HepG2 (cell line): ENCODE data around the gene SYTL1. TPM values are rescaled to one million over a fixed set of nuclear protein-coding genes. Genes with fewer than 3 reads are reported as not detected.

ENCODE experiments used
- AKAP8 ChIP-seq: sonication (generic); formaldehyde crosslinking; IDR thresholded peaks from 2 replicates; pipeline ENCODE4 v1.5.1; 2020; ENCODE audit warnings: mild to moderate bottlenecking, missing genetic modification reagents
- ELF1 ChIP-seq: sonication (generic); formaldehyde crosslinking; IDR thresholded peaks from 2 replicates; pipeline ENCODE4 v1.4.0; 2020; ENCODE audit warnings: missing genetic modification reagents
- FOXA3 ChIP-seq: IDR thresholded peaks from 2 replicates; pipeline ENCODE4 v1.6.1; 2016; ENCODE audit warnings: missing genetic modification reagents, missing compliant biosample characterization
- GLMP ChIP-seq: sonication (generic); formaldehyde crosslinking; IDR thresholded peaks from 2 replicates; pipeline ENCODE4 v1.9.0; 2021; ENCODE audit warnings: missing genetic modification reagents, mild to moderate bottlenecking, borderline replicate concordance
- KIAA2018 ChIP-seq: sonication (generic); formaldehyde crosslinking; IDR thresholded peaks from 2 replicates; pipeline ENCODE4 v1.5.0; 2020; ENCODE audit warnings: mild to moderate bottlenecking, missing genetic modification reagents, borderline replicate concordance
- PRMT3 ChIP-seq: sonication (generic); formaldehyde crosslinking; IDR thresholded peaks from 2 replicates; pipeline ENCODE4 v1.8.1; 2022; ENCODE audit warnings: low read depth, mild to moderate bottlenecking, moderate library complexity, missing genetic modification reagents, borderline replicate concordance
- SP2 ChIP-seq: sonication (generic); formaldehyde crosslinking; IDR thresholded peaks from 2 replicates; pipeline ENCODE4 v1.5.1; 2020; ENCODE audit warnings: mild to moderate bottlenecking, missing genetic modification reagents
- SRY ChIP-seq: sonication (generic); formaldehyde crosslinking; IDR thresholded peaks from 2 replicates; pipeline ENCODE4 v1.8.0; 2022; ENCODE audit warnings: mild to moderate bottlenecking, missing genetic modification reagents
- ZNF263 ChIP-seq: sonication (generic); formaldehyde crosslinking; IDR thresholded peaks from 2 replicates; pipeline ENCODE4 v1.4.0; 2020; ENCODE audit warnings: missing genetic modification reagents
- ZNF646 ChIP-seq: sonication (generic); formaldehyde crosslinking; IDR thresholded peaks from 2 replicates; pipeline ENCODE4 v1.9.0; 2021; ENCODE audit warnings: mild to moderate bottlenecking, missing genetic modification reagents
- polyA plus RNA-seq, 8 experiments: library from polyadenylated mRNA; depleted of rRNA in 3 of 8; stranded (reverse) in 7 of 8; unstranded in 1 of 8; fragments of >200 nt; fragmentation: Illumina TruSeq in 4 of 8; extraction: Trizol in 4 of 8; gene quantifications; 2 replicates each; pipeline versions ENCODE4 v1.2.1 to v1.2.3, GENCODE V29; 2011 to 2016; ENCODE audit warnings: low read depth in 4 of 8, missing spikeins in 1 of 8, mixed read lengths in 1 of 8; ENCODE audit not compliant: insufficient read depth in 1 of 8
- total RNA-seq, 5 experiments: library from RNA; depleted of rRNA; stranded (reverse); fragments of >200 nt; fragmentation: Illumina TruSeq; extraction: Trizol; gene quantifications; 2 replicates each; pipeline ENCODE4 v1.2.3, GENCODE V29; 2016; ENCODE audit warnings: low read depth in 1 of 5
- TF ChIP-seq, protein P1 (sequence below), 2 experiments: fragments of 450-650 bp in 1 of 2; sonication (generic) in 1 of 2; formaldehyde crosslinking; IDR thresholded peaks; 2 replicates each; pipeline versions ENCODE4 v1.5.0 to v1.8.0; 2020 to 2022; ENCODE audit warnings: mild to moderate bottlenecking in 1 of 2, missing genetic modification reagents in 1 of 2

SYTL1 gene
- total and polyA plus RNA-seq, 2 of the 13 experiments (the other 11 are each of a cell fraction or from before 2014, with no cell fraction given): 11.1 to 17.8 TPM

DNA sequence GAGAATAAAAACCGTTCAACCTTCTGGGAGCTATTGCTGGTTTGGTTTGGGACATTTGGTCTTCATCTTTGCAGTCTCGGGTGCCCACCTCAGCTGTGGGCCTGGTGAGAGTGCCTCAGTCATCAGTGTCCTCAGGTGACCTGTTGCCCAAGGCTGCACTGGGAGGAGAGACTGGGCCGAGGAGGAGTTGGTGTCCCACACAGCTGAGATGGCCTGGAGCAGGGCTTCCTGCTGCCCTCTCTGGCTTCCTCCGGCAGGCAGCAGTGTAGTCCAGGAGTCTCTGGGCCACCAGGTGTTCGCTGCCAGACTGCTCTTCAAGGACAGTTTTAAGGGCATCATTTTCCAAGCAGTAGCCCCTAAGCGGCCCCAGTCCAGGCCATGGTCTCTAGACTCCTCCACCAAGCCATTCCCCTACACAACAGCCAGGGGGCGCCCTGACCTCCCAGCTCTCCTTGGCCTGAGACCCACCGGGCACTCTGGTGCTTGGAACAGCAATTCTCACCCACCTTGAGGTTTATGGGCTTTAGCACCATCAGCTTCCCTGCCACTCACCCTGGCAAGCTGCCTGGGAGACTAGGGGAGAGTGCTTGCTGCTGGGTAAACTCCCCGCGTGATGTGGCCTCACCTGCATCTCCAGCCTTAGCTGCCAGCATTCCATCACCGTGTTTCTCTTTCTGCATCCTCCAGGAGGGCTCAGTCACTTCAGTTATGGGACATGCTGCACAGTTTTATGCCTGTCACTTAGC is 9.1 kb upstream of the SYTL1 start (continued):
- TF ChIP-seq ZNF646 (CRISPR knock-in tag) (no peak), SP2 (CRISPR knock-in tag) (no peak), ELF1 (CRISPR knock-in tag) (no peak), ZNF263 (CRISPR knock-in tag) (no peak), PRMT3 (CRISPR knock-in tag) (no peak), SRY (CRISPR knock-in tag) (0 out of 2 replicates have a peak, but pooled peaks have one; percentile 39), GLMP (CRISPR knock-in tag) (no peak), AKAP8 (no peak), FOXA3 (no peak), KIAA2018 (CRISPR knock-in tag) (no peak)
- TF ChIP-seq, protein P1, sequence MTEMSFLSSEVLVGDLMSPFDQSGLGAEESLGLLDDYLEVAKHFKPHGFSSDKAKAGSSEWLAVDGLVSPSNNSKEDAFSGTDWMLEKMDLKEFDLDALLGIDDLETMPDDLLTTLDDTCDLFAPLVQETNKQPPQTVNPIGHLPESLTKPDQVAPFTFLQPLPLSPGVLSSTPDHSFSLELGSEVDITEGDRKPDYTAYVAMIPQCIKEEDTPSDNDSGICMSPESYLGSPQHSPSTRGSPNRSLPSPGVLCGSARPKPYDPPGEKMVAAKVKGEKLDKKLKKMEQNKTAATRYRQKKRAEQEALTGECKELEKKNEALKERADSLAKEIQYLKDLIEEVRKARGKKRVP (CRISPR knock-in tag; IDR thresholded peaks at IDR 0.05): no peak
